Islet precursor cell (in vitro differentiated cells): Measurements from ENCODE around the gene VWA3B.

Experiments used
- DNase-seq: peaks from one replicate; pipeline ENCODE4 v3.0.0-alpha.2; 2018

Gene VWA3B

DNA sequence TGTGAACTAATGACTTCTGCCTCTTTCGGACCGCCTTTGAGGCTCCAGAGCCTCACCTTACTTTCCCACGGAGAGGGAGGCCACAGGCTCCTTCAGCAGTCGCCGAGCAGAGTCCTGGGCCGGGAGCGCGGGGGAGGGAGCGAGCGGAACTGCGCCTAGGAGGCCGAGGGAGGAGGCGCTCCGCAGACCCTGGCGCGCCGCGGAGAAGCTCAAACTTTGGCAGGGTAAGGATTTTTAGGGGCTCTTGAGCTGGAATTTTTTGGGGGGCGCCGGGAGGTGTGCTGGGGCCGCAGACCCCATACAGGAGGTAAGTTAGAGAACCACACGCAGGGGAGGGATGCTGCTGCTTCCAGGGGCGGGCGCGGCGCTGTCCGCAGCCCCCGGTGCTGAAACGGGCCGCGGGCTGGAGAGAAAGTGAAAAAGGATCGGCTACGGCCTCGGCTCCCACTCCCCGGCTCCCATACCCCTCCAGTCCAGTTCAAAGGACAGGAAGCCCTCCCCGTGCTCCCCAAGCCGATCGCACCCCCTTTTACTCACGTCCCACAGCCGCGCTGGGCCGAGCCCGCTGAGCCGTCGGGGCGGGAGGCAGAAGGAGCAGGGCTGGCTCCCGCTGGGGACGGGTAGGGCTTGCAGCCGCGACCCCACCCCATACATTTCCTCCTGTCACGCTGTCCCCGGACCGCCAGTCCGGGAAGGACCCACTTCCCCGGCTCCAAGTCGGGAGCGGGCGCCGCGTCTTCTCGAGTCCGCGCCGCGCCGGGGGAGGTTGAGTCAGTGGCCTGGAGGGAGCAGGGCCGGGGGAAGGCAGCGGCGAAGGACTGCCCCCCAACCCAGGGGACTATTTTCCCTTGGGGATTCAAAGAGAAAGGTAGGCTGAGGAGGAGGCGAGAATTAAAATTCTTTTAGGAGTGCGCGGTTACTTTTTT lies 259.6 kb downstream of the VWA3B start, which contains the start of gene CNGA3:
CNGA3 (plus strand) TSS at position 146 of the 926 bp plus-strand sequence. CDS start 23,520 bp downstream, outside the sequence.
- peak; percentile 81 for DNase-seq

DNA sequence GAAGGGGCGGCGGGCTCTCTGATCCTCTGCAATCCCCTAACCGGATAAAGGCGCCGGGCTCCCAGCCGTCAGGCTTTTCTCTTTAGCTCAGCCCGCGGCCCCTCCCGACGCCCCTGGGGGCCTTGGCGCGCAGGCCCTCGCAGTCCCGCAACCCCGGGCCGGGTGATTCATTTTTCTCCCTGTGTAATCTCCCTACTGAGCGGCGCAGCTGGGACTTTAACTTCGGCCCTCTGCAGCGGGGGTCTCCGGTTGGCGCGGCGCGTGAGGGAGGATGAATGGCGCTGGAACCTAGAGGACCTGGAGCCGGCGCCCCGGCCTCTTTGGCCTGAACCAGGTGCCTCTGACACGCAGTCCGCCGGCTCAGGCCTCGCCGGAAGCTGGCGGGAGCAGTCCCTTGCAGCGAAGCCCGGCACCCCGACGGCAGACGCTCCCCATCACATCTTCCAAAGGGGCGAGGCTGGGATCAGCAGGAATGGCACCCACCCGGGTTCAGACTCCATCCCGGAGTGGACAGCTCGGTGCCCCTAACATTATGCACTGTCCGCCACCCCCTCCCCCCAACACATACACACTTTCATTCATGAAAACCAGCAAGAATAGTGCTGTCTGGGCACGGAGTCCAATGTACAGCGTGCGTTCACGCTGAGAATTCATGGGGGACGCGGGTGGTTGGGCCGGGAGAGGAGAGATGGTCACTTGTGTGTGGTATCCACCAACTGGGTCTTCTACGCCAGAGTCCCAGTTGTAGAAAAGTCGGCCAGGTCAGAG lies 260.5 kb downstream of the VWA3B start:
- DNase-seq: no peak

- no peak for DNase-seq
These were observed 261.1 kb downstream of the VWA3B start for GRCh38 chr2:98348066-98348561.

GRCh38 chr2:98350411-98350810 lies 263.4 kb downstream of the VWA3B start:
- DNase-seq: no peak

GRCh38 chr2:98355881-98356280 lies 268.9 kb downstream of the VWA3B start:
- no peak for DNase-seq

- DNase-seq: no peak
These were observed 269.8 kb downstream of the VWA3B start for GRCh38 chr2:98356729-98357128.

- no peak for DNase-seq
These were observed 270.9 kb downstream of the VWA3B start for GRCh38 chr2:98357849-98358248.

DNA sequence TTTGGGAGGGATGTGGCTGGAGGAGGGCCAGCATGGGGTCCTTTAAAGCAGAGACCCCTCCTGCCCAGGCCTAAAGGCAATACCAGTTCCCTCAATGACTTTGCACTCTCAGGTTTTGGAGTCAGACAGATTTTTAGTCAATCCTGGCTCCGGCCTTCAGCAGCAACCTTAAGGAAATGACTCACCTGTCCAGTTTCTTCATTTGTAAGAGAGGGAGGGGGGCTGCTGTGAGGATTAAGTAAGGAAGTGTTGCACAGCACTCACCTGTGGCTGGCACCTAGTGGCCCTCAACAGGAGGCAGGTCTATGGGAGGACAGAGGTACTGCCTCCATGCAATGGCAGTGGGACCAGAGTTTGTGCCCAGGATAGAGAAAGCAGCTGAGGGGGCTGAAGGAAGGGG lies 273.0 kb downstream of the VWA3B start:
- DNase-seq: peak; percentile 29
